Measurements from ENCODE around the gene CDH23.

CDH23 gene

GRCh38 chr10:71468363-71469094 is 71.8 kb downstream of the CDH23 start:
- Histone ChIP-seq H3K4me1 (ENCODE audit: control insufficient read depth, insufficient read depth, low read length) (peaks cover 12% of the 10 kb centered on the region), H3K4me3 (ENCODE audit: low read length) (no peak overlapping the region), H3K36me3 (ENCODE audit: control insufficient read depth, insufficient read depth, low read length) (no peaks in the 10 kb centered on the region), H3K9me3 (ENCODE audit: control insufficient read depth, low read length) (no peaks in the 10 kb centered on the region), H3K9ac (ENCODE audit: low read length) (no peak overlapping the region), H3K27me3 (ENCODE audit: control insufficient read depth, insufficient read depth, low read length) (no peaks in the 10 kb centered on the region)

GRCh38 chr10:71471006-71471405 is 74.3 kb downstream of the CDH23 start:
- no peak overlapping the region for H3K9ac ChIP-seq (ENCODE audit: low read length)
- no peak overlapping the region for H3K4me3 ChIP-seq (ENCODE audit: low read length)
- H3K4me1 ChIP-seq (ENCODE audit: control insufficient read depth, insufficient read depth, low read length): peaks cover 12% of the 10 kb centered on the region
- no peaks in the 10 kb centered on the region for H3K36me3 ChIP-seq (ENCODE audit: control insufficient read depth, insufficient read depth, low read length)
- H3K9me3 ChIP-seq (ENCODE audit: control insufficient read depth, low read length): no peaks in the 10 kb centered on the region
- H3K27me3 ChIP-seq (ENCODE audit: control insufficient read depth, insufficient read depth, low read length): no peaks in the 10 kb centered on the region

- H3K4me1 ChIP-seq (ENCODE audit: control insufficient read depth, insufficient read depth, low read length): peaks cover 12% of the 10 kb centered on the region
- no peaks in the 10 kb centered on the region for H3K9me3 ChIP-seq (ENCODE audit: control insufficient read depth, low read length)
- H3K36me3 ChIP-seq (ENCODE audit: control insufficient read depth, insufficient read depth, low read length): no peaks in the 10 kb centered on the region
- no peaks in the 10 kb centered on the region for H3K27me3 ChIP-seq (ENCODE audit: control insufficient read depth, insufficient read depth, low read length)
- H3K9ac ChIP-seq (ENCODE audit: low read length): no peak overlapping the region
- no peak overlapping the region for H3K4me3 ChIP-seq (ENCODE audit: low read length)
Observed at GRCh38 chr10:71471957-71472365, 75.2 kb downstream of the CDH23 start.

GRCh38 chr10:71472466-71472865 is 75.7 kb downstream of the CDH23 start:
- Histone ChIP-seq H3K4me1 (ENCODE audit: control insufficient read depth, insufficient read depth, low read length) (peaks cover 12% of the 10 kb centered on the region), H3K4me3 (ENCODE audit: low read length) (no peak overlapping the region), H3K36me3 (ENCODE audit: control insufficient read depth, insufficient read depth, low read length) (no peaks in the 10 kb centered on the region), H3K27me3 (ENCODE audit: control insufficient read depth, insufficient read depth, low read length) (no peaks in the 10 kb centered on the region), H3K9me3 (ENCODE audit: control insufficient read depth, low read length) (no peaks in the 10 kb centered on the region), H3K9ac (ENCODE audit: low read length) (no peak overlapping the region)

- no peaks in the 10 kb centered on the region for H3K36me3 ChIP-seq (ENCODE audit: control insufficient read depth, insufficient read depth, low read length)
- no peaks in the 10 kb centered on the region for H3K9me3 ChIP-seq (ENCODE audit: control insufficient read depth, low read length)
- peaks cover 12% of the 10 kb centered on the region for H3K4me1 ChIP-seq (ENCODE audit: control insufficient read depth, insufficient read depth, low read length)
- no peaks in the 10 kb centered on the region for H3K27me3 ChIP-seq (ENCODE audit: control insufficient read depth, insufficient read depth, low read length)
- no peak overlapping the region for H3K4me3 ChIP-seq (ENCODE audit: low read length)
- no peak overlapping the region for H3K9ac ChIP-seq (ENCODE audit: low read length)
Observed at GRCh38 chr10:71472912-71473311, 76.2 kb downstream of the CDH23 start.

GRCh38 chr10:71473671-71474599 is 77.2 kb downstream of the CDH23 start:
- H3K36me3 ChIP-seq (ENCODE audit: control insufficient read depth, insufficient read depth, low read length): no peaks in the 10 kb centered on the region
- H3K27me3 ChIP-seq (ENCODE audit: control insufficient read depth, insufficient read depth, low read length): no peaks in the 10 kb centered on the region
- no peaks in the 10 kb centered on the region for H3K9me3 ChIP-seq (ENCODE audit: control insufficient read depth, low read length)
- H3K9ac ChIP-seq (ENCODE audit: low read length): no peak overlapping the region
- H3K4me3 ChIP-seq (ENCODE audit: low read length): no peak overlapping the region
- peaks cover 12% of the 10 kb centered on the region for H3K4me1 ChIP-seq (ENCODE audit: control insufficient read depth, insufficient read depth, low read length)

GRCh38 chr10:71474702-71475242 is 78.1 kb downstream of the CDH23 start:
- no peaks in the 10 kb centered on the region for H3K36me3 ChIP-seq (ENCODE audit: control insufficient read depth, insufficient read depth, low read length)
- peaks cover 12% of the 10 kb centered on the region for H3K4me1 ChIP-seq (ENCODE audit: control insufficient read depth, insufficient read depth, low read length)
- H3K9me3 ChIP-seq (ENCODE audit: control insufficient read depth, low read length): no peaks in the 10 kb centered on the region
- no peaks in the 10 kb centered on the region for H3K27me3 ChIP-seq (ENCODE audit: control insufficient read depth, insufficient read depth, low read length)
- H3K9ac ChIP-seq (ENCODE audit: low read length): no peak overlapping the region
- no peak overlapping the region for H3K4me3 ChIP-seq (ENCODE audit: low read length)

GRCh38 chr10:71475243-71475871 is 78.6 kb downstream of the CDH23 start:
- no peaks in the 10 kb centered on the region for H3K36me3 ChIP-seq (ENCODE audit: control insufficient read depth, insufficient read depth, low read length)
- no peaks in the 10 kb centered on the region for H3K9me3 ChIP-seq (ENCODE audit: control insufficient read depth, low read length)
- no peaks in the 10 kb centered on the region for H3K27me3 ChIP-seq (ENCODE audit: control insufficient read depth, insufficient read depth, low read length)
- H3K4me3 ChIP-seq (ENCODE audit: low read length): no peak overlapping the region
- peaks cover 12% of the 10 kb centered on the region for H3K4me1 ChIP-seq (ENCODE audit: control insufficient read depth, insufficient read depth, low read length)
- H3K9ac ChIP-seq (ENCODE audit: low read length): no peak overlapping the region

- peaks cover 12% of the 10 kb centered on the region for H3K4me1 ChIP-seq (ENCODE audit: control insufficient read depth, insufficient read depth, low read length)
Observed at GRCh38 chr10:71476228-71477011, 79.7 kb downstream of the CDH23 start.

GRCh38 chr10:71478173-71478572 is 81.5 kb downstream of the CDH23 start:
- H3K36me3 ChIP-seq (ENCODE audit: control insufficient read depth, insufficient read depth, low read length): no peaks in the 10 kb centered on the region
- no peaks in the 10 kb centered on the region for H3K4me1 ChIP-seq (ENCODE audit: control insufficient read depth, insufficient read depth, low read length)
- no peak overlapping the region for H3K9ac ChIP-seq (ENCODE audit: low read length)
- H3K9me3 ChIP-seq (ENCODE audit: control insufficient read depth, low read length): no peaks in the 10 kb centered on the region
- H3K27me3 ChIP-seq (ENCODE audit: control insufficient read depth, insufficient read depth, low read length): no peaks in the 10 kb centered on the region
- no peak overlapping the region for H3K4me3 ChIP-seq (ENCODE audit: low read length)

More at GRCh38 chr10:71476228-71477011, 79.7 kb downstream of the CDH23 start:
- Histone ChIP-seq H3K4me3 (ENCODE audit: low read length) (no peak overlapping the region), H3K36me3 (ENCODE audit: control insufficient read depth, insufficient read depth, low read length) (no peaks in the 10 kb centered on the region), H3K27me3 (ENCODE audit: control insufficient read depth, insufficient read depth, low read length) (no peaks in the 10 kb centered on the region), H3K9me3 (ENCODE audit: control insufficient read depth, low read length) (no peaks in the 10 kb centered on the region), H3K9ac (ENCODE audit: low read length) (no peak overlapping the region)

- no peaks in the 10 kb centered on the region for H3K27me3 ChIP-seq (ENCODE audit: control insufficient read depth, insufficient read depth, low read length)
- no peaks in the 10 kb centered on the region for H3K36me3 ChIP-seq (ENCODE audit: control insufficient read depth, insufficient read depth, low read length)
- no peak overlapping the region for H3K4me3 ChIP-seq (ENCODE audit: low read length)
- no peaks in the 10 kb centered on the region for H3K9me3 ChIP-seq (ENCODE audit: control insufficient read depth, low read length)
- no peak overlapping the region for H3K9ac ChIP-seq (ENCODE audit: low read length)
- no peaks in the 10 kb centered on the region for H3K4me1 ChIP-seq (ENCODE audit: control insufficient read depth, insufficient read depth, low read length)
Observed at GRCh38 chr10:71478813-71479365, 82.2 kb downstream of the CDH23 start.
